Measurements from ENCODE around the gene IFT27. TPM values are rescaled to one million over a fixed set of nuclear protein-coding genes. Genes with fewer than 3 reads are reported as not detected.

The IFT27 gene
- total RNA-seq, 1 experiment from 2014 or later, result 8.3 TPM

DNA sequence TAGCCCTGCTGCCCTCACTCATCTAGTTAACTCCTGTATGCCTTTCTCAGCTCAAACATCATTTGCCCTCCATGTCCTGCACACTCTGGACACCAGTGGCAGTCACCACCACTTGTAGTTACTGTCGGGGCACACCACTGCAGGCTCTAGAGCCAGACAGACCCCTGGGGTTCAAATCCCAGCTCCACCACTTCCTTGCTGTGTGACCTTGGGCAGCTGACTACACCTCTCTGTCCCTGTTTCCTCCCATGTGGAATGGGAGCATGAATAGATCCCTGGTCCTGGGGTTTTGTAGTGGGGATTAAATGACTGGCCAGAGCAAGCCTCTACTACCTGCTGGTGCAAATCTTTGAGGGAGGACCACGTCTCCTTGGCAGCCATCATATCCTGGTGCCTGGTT lies 7.8 kb upstream of the IFT27 start:
- no peaks in the 10 kb centered on the region for H3K36me3 Mint-ChIP-seq (ENCODE audit: insufficient read depth, unreplicated experiment)
- no peaks in the 10 kb centered on the region for H3K9me3 ChIP-seq
- intact Hi-C loops (cut with micrococcal nuclease; ENCODE audit: unreplicated experiment), result no loop called here
- no TSS peak for BruUV-seq (replicated peaks)
- no peak overlapping the region for H3K27ac Mint-ChIP-seq (ENCODE audit: unreplicated experiment)
- DNase-seq, result no peak
- H3K27me3 ChIP-seq (replicated peaks; ENCODE audit: control insufficient read depth, insufficient read depth, low read length), result no peaks in the 10 kb centered on the region; the same call in 1 of the 2 replicates
- H3K4me1 ChIP-seq, result no peaks in the 10 kb centered on the region
- no peaks in the 10 kb centered on the region for H3K36me3 ChIP-seq (ENCODE audit: control insufficient read depth, insufficient read depth, low read length)
- ChIA-PET CTCF (no interaction called here), POLR2A (no interaction called here)
- no peaks in the 10 kb centered on the region for H3K4me1 Mint-ChIP-seq (ENCODE audit: low read depth, unreplicated experiment)
- no peak overlapping the region for H3K4me3 ChIP-seq (ENCODE audit: low read depth, low read length)
- TF ChIP-seq CTCF (IDR thresholded peaks at IDR 0.05; ENCODE audit: insufficient read depth in 1 of 2, low read depth in 1 of 2, low read length in 1 of 2, severe bottlenecking in 1 of 2, unreplicated experiment in 1 of 2), result no peak
- H3K27me3 Mint-ChIP-seq (ENCODE audit: insufficient read depth, unreplicated experiment), result peaks cover 36% of the 10 kb centered on the region
- no peak overlapping the region for H3K4me3 Mint-ChIP-seq (ENCODE audit: unreplicated experiment)
- no peaks in the 10 kb centered on the region for H3K9me3 Mint-ChIP-seq (ENCODE audit: unreplicated experiment)

- H3K4me3 ChIP-seq (ENCODE audit: low read depth, low read length), result no peak overlapping the region
- POLR2A ChIA-PET, result no interaction called here
Measured at GRCh38 chr22:36781656-36782627, 6.0 kb upstream of the IFT27 start.

More at GRCh38 chr22:36781656-36782627, 6.0 kb upstream of the IFT27 start:
- H3K9me3 ChIP-seq, result no peaks in the 10 kb centered on the region
- peak; percentile 87 to 90 for TF ChIP-seq CTCF (IDR thresholded peaks at IDR 0.05; ENCODE audit: insufficient read depth in 1 of 2, low read depth in 1 of 2, low read length in 1 of 2, severe bottlenecking in 1 of 2, unreplicated experiment in 1 of 2)
- no peak overlapping the region for H3K4me3 Mint-ChIP-seq (ENCODE audit: unreplicated experiment)
- CTCF ChIA-PET, result interaction anchor here (0.5 to 1.0 kb wide), 3 partner anchors 40 to 79 kb away, joined by 4 to 8 read pairs (median 7); no protein-coding TSS in a partner anchor
- peaks cover 9% of the 10 kb centered on the region for H3K9me3 Mint-ChIP-seq (ENCODE audit: unreplicated experiment)
- no peak overlapping the region for H3K27ac Mint-ChIP-seq (ENCODE audit: unreplicated experiment)
- DNase-seq, result peak; percentile 70 to 84
- intact Hi-C loops (cut with micrococcal nuclease; ENCODE audit: unreplicated experiment), result loop anchor here (1.0 kb wide), 2 partner anchors 74 to 196 kb away; no protein-coding TSS in a partner anchor
- no peaks in the 10 kb centered on the region for H3K4me1 ChIP-seq
- H3K36me3 Mint-ChIP-seq (ENCODE audit: insufficient read depth, unreplicated experiment), result no peaks in the 10 kb centered on the region
- BruUV-seq (replicated peaks), result no TSS peak
- no peaks in the 10 kb centered on the region for H3K36me3 ChIP-seq (ENCODE audit: control insufficient read depth, insufficient read depth, low read length)
- H3K27me3 Mint-ChIP-seq (ENCODE audit: insufficient read depth, unreplicated experiment), result peaks cover 31% of the 10 kb centered on the region
- no peaks in the 10 kb centered on the region for H3K4me1 Mint-ChIP-seq (ENCODE audit: low read depth, unreplicated experiment)
- no peaks in the 10 kb centered on the region for H3K27me3 ChIP-seq (replicated peaks; ENCODE audit: control insufficient read depth, insufficient read depth, low read length)

All from Caco-2 (cell line).